Transverse colon (tissue), 3 donors: ENCODE measurements around the gene CELF4.

Source experiments
- EP300 ChIP-seq: sonication (generic); formaldehyde crosslinking; IDR thresholded peaks from one replicate; pipeline ENCODE4 v1.6.1; 2017; ENCODE audit warnings: antibody characterized with exemption, low read depth
- TF ChIP-seq, protein P1 (sequence below), 5 experiments: fragments of 200-600 bp in 3 of 5; fragments of 450-650 bp in 2 of 5; sonication (generic) in 3 of 5; IDR thresholded peaks; 1 replicate in 2 of 5; 2 replicates in 3 of 5; pipeline ENCODE4 v1.5.1; 2016 to 2017; ENCODE audit warnings: antibody characterized with exemption in 5 of 5, inconsistent platforms in 3 of 5, mild to moderate bottlenecking in 2 of 5, moderate library complexity in 1 of 5

DNA sequence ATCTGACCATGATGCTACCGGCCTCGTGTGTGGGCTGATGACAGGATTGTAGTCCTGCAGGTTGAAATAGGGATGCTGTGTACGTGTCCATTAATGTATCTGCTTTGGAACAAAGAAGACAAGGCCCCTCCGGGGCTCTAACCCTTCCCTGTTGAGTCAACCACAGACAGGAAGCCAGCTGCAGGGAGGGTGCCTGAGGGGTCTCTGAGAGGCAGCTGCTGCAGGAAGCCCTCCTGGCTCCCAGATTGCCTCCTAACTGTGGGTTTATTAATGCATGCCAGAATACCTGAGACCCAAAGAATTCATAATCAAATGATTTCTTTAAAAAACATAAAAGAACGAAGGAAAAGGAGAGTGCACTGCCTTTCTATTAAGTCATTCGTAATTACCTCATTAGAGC is 140.4 kb downstream of the CELF4 start:
- TF ChIP-seq, protein P1, sequence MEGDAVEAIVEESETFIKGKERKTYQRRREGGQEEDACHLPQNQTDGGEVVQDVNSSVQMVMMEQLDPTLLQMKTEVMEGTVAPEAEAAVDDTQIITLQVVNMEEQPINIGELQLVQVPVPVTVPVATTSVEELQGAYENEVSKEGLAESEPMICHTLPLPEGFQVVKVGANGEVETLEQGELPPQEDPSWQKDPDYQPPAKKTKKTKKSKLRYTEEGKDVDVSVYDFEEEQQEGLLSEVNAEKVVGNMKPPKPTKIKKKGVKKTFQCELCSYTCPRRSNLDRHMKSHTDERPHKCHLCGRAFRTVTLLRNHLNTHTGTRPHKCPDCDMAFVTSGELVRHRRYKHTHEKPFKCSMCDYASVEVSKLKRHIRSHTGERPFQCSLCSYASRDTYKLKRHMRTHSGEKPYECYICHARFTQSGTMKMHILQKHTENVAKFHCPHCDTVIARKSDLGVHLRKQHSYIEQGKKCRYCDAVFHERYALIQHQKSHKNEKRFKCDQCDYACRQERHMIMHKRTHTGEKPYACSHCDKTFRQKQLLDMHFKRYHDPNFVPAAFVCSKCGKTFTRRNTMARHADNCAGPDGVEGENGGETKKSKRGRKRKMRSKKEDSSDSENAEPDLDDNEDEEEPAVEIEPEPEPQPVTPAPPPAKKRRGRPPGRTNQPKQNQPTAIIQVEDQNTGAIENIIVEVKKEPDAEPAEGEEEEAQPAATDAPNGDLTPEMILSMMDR (IDR thresholded peaks at IDR 0.05), result no peak
- TF ChIP-seq EP300, result no peak
